ENCODE data around the gene METTL26. TPM values are rescaled to one million over a fixed set of nuclear protein-coding genes. Genes with fewer than 3 reads are reported as not detected.

METTL26 gene
- total and polyA plus RNA-seq, 8 donors, result 18.8 to 130 (median 27.2) TPM

DNA sequence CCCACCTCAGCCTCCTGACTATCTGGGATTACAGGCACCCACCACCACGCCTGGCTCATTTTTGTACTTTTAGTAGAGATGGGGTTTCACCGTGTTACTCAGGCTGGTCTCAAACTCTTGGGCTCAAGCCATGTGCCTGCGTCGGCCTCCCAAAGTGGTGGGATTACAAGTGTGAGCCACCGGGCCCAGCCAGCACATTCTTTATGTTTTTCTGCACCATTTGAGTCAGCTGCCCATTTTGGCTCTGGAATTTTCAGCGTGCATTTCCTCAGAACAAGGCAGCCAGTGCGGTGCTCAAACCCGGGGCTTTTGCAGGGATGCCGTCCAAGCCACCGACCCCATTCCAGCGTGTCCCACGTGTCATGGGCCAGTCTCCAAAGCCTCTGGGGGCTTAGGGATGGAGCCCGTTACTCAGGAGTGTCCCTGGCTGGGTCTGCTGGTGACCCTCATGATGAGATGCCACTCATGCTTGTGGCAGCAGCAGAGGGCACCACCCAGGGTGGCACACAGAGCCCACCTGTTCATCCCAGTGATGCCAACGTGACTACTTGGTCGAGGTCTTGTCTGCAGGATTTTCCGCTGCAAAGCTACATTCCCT lies 50.0 kb downstream of the METTL26 start:
- no peaks in the 10 kb centered on the region for H3K36me3 ChIP-seq
- intact Hi-C loops (cut with DNase I), result no loop called here
- FAIRE-seq (no peak), ATAC-seq (no peak), DNase-seq (peak in 3 of 6 donors; percentile 19 to 71 (median 45))
- H3K27ac ChIP-seq, result no peak overlapping the region
- TF ChIP-seq CTCF (IDR thresholded peaks at IDR 0.05), result no peak
- peaks cover 15 to 22% (median 17%) of the 10 kb centered on the region in 3 donors for H3K4me1 ChIP-seq
- no peaks in the 10 kb centered on the region for H3K9me3 ChIP-seq
- H3K4me3 ChIP-seq, result no peak overlapping the region
- no peaks in the 10 kb centered on the region for H3K27me3 ChIP-seq
- WGBS, 2 donors, result 42 to 52% methylated on average over 16 of the region's 16 CpGs

GRCh38 chr16:585351-585750 lies 50.8 kb downstream of the METTL26 start:
- Histone ChIP-seq H3K4me3 (no peak overlapping the region), H3K27ac (no peak overlapping the region), H3K9me3 (no peaks in the 10 kb centered on the region), H3K36me3 (no peaks in the 10 kb centered on the region), H3K4me1 (peaks cover 15 to 28% (median 17%) of the 10 kb centered on the region in 3 donors), H3K27me3 (no peaks in the 10 kb centered on the region)
- intact Hi-C loops (cut with DNase I), result no loop called here
- ATAC-seq, result no peak
- peak in 5 of 6 donors; percentile 38 to 91 (median 73) for DNase-seq
- TF ChIP-seq CTCF (IDR thresholded peaks at IDR 0.05), result no peak
- 6 to 8% methylated on average over 10 of the region's 10 CpGs for WGBS, 2 donors
- FAIRE-seq, result no peak

Other genes starting within 250 kb of the METTL26 start
- 10 to 100 TPM; 11.0 to 32.5 (median 20.8) TPM for gene NME4, start 239.1 kb downstream of the METTL26 start, total RNA-seq
- gene NME4, start 239.1 kb downstream of the METTL26 start, polyA plus RNA-seq, result 10 to 100 TPM; 48.4 to 68.6 TPM
- 10 to 100 TPM in 5 of 6 donors, 1 to 10 TPM in 1; 9.2 to 21.4 (median 15.6) TPM for gene DECR2, start 234.4 kb downstream of the METTL26 start, total RNA-seq
- 10 to 100 TPM; 48.8 to 68.0 TPM for gene DECR2, start 234.4 kb downstream of the METTL26 start, polyA plus RNA-seq
- gene RAB11FIP3, start 210.7 kb downstream of the METTL26 start, total RNA-seq, result 10 to 100 TPM; 22.0 to 41.3 (median 29.7) TPM
- 10 to 100 TPM; 42.4 to 67.4 TPM for gene RAB11FIP3, start 210.7 kb downstream of the METTL26 start, polyA plus RNA-seq
- 10 to 100 TPM; 25.4 to 53.6 (median 37.2) TPM for gene CAPN15, start 108.6 kb downstream of the METTL26 start, total RNA-seq
- 10 to 100 TPM; 48.3 to 75.7 TPM for gene CAPN15, start 108.6 kb downstream of the METTL26 start, polyA plus RNA-seq
- 1 to 10 TPM in 1 of 6 donors, under 1 TPM in 5; 0.09 to 1.0 (median 0.70) TPM for gene PRR35, start 75.9 kb downstream of the METTL26 start, total RNA-seq
- under 1 TPM; 0.38 to 0.72 TPM for gene PRR35, start 75.9 kb downstream of the METTL26 start, polyA plus RNA-seq
- under 1 TPM in 4 of 6 donors, not detected in 2; 0.08 to 0.28 (median 0.14) TPM for gene NHLRC4, start 69.3 kb downstream of the METTL26 start, total RNA-seq
- under 1 TPM; 0.05 to 0.27 TPM for gene NHLRC4, start 69.3 kb downstream of the METTL26 start, polyA plus RNA-seq
- 10 to 100 TPM; 29.7 to 48.4 (median 40.0) TPM for gene PIGQ, start 66.3 kb downstream of the METTL26 start, total RNA-seq
- 100 to 1,000 TPM in 1 of 2 donors, 10 to 100 TPM in 1; 79.5 to 165 TPM for gene PIGQ, start 66.3 kb downstream of the METTL26 start, polyA plus RNA-seq
- 10 to 100 TPM; 19.4 to 42.4 (median 30.6) TPM for gene RAB40C, start 46.2 kb downstream of the METTL26 start, total RNA-seq
- gene RAB40C, start 46.2 kb downstream of the METTL26 start, polyA plus RNA-seq, result 10 to 100 TPM; 47.0 to 71.4 TPM
- 1 to 10 TPM in 3 of 6 donors, under 1 TPM in 3; 0.75 to 2.0 (median 1.2) TPM for gene WFIKKN1, start 5.3 kb downstream of the METTL26 start, total RNA-seq
- 10 to 100 TPM in 1 of 2 donors, 1 to 10 TPM in 1; 2.6 to 13.8 TPM for gene WFIKKN1, start 5.3 kb downstream of the METTL26 start, polyA plus RNA-seq
- gene MCRIP2, start 5.5 kb upstream of the METTL26 start, total RNA-seq, result 10 to 100 TPM; 19.0 to 33.9 (median 21.9) TPM
- 10 to 100 TPM; 65.1 to 89.3 TPM for gene MCRIP2, start 5.5 kb upstream of the METTL26 start, polyA plus RNA-seq
- 10 to 100 TPM; 14.7 to 23.4 (median 19.3) TPM for gene WDR90, start 13.1 kb upstream of the METTL26 start, total RNA-seq
- gene WDR90, start 13.1 kb upstream of the METTL26 start, polyA plus RNA-seq, result 10 to 100 TPM; 85.5 to 91.3 TPM
- 10 to 100 TPM; 33.5 to 66.2 (median 45.6) TPM for gene RHOT2, start 31.8 kb upstream of the METTL26 start, total RNA-seq
- 100 to 1,000 TPM; 260 to 265 TPM for gene RHOT2, start 31.8 kb upstream of the METTL26 start, polyA plus RNA-seq
- gene RHBDL1, start 39.4 kb upstream of the METTL26 start, total RNA-seq, result 1 to 10 TPM in 1 of 6 donors, under 1 TPM in 5; 0.28 to 1.0 (median 0.84) TPM
- 1 to 10 TPM; 2.3 to 5.1 TPM for gene RHBDL1, start 39.4 kb upstream of the METTL26 start, polyA plus RNA-seq
- 10 to 100 TPM; 40.1 to 66.1 (median 56.0) TPM for gene STUB1, start 44.1 kb upstream of the METTL26 start, total RNA-seq
- 100 to 1,000 TPM in 1 of 2 donors, 10 to 100 TPM in 1; 89.5 to 130 TPM for gene STUB1, start 44.1 kb upstream of the METTL26 start, polyA plus RNA-seq
- 10 to 100 TPM; 25.0 to 40.3 (median 30.9) TPM for gene JMJD8, start 48.0 kb upstream of the METTL26 start, total RNA-seq
- 10 to 100 TPM; 47.4 to 50.2 TPM for gene JMJD8, start 48.0 kb upstream of the METTL26 start, polyA plus RNA-seq
- gene WDR24, start 54.1 kb upstream of the METTL26 start, total RNA-seq, result 1 to 10 TPM; 3.5 to 7.5 (median 5.2) TPM
- 1 to 10 TPM; 7.9 to 8.7 TPM for gene WDR24, start 54.1 kb upstream of the METTL26 start, polyA plus RNA-seq
- gene FBXL16, start 69.5 kb upstream of the METTL26 start, total RNA-seq, result 1 to 10 TPM in 4 of 6 donors, under 1 TPM in 2; 0.60 to 2.8 (median 1.7) TPM
- 10 to 100 TPM in 1 of 2 donors, 1 to 10 TPM in 1; 4.8 to 17.7 TPM for gene FBXL16, start 69.5 kb upstream of the METTL26 start, polyA plus RNA-seq
- gene METRN, start 78.8 kb upstream of the METTL26 start, total RNA-seq, result 10 to 100 TPM; 27.6 to 44.9 (median 37.7) TPM
- 10 to 100 TPM; 74.2 to 82.0 TPM for gene METRN, start 78.8 kb upstream of the METTL26 start, polyA plus RNA-seq
- 10 to 100 TPM; 12.2 to 25.5 (median 20.1) TPM for gene ANTKMT, start 84.8 kb upstream of the METTL26 start, total RNA-seq
- 10 to 100 TPM; 35.2 to 41.7 TPM for gene ANTKMT, start 84.8 kb upstream of the METTL26 start, polyA plus RNA-seq
- gene CCDC78, start 90.1 kb upstream of the METTL26 start, total RNA-seq, result under 1 TPM; 0.16 to 0.95 (median 0.25) TPM
- gene CCDC78, start 90.1 kb upstream of the METTL26 start, polyA plus RNA-seq, result 1 to 10 TPM; 2.1 to 7.7 TPM
- gene HAGHL, start 90.8 kb upstream of the METTL26 start, total RNA-seq, result 1 to 10 TPM in 4 of 6 donors, under 1 TPM in 2; 0.47 to 4.6 (median 1.1) TPM
- 10 to 100 TPM in 1 of 2 donors, 1 to 10 TPM in 1; 6.4 to 17.5 TPM for gene HAGHL, start 90.8 kb upstream of the METTL26 start, polyA plus RNA-seq
- 10 to 100 TPM; 11.1 to 25.4 (median 14.1) TPM for gene CIAO3, start 104.7 kb upstream of the METTL26 start, total RNA-seq
- gene CIAO3, start 104.7 kb upstream of the METTL26 start, polyA plus RNA-seq, result 10 to 100 TPM; 40.2 to 72.9 TPM
- gene MSLN, start 124.4 kb upstream of the METTL26 start, total RNA-seq, result 1 to 10 TPM in 2 of 6 donors, under 1 TPM in 3, not detected in 1; 0.35 to 2.4 (median 0.90) TPM
- 1 to 10 TPM in 1 of 2 donors, under 1 TPM in 1; 0.96 to 4.6 TPM for gene MSLN, start 124.4 kb upstream of the METTL26 start, polyA plus RNA-seq
- 10 to 100 TPM in 2 of 6 donors, 1 to 10 TPM in 4; 6.2 to 11.1 (median 8.6) TPM for gene RPUSD1, start 152.1 kb upstream of the METTL26 start, total RNA-seq
- gene RPUSD1, start 152.1 kb upstream of the METTL26 start, polyA plus RNA-seq, result 10 to 100 TPM; 17.7 to 21.1 TPM
- gene CHTF18, start 152.3 kb upstream of the METTL26 start, total RNA-seq, result 10 to 100 TPM in 1 of 6 donors, 1 to 10 TPM in 5; 5.4 to 11.0 (median 6.5) TPM
- 10 to 100 TPM; 30.4 to 61.6 TPM for gene CHTF18, start 152.3 kb upstream of the METTL26 start, polyA plus RNA-seq
- gene GNG13, start 164.4 kb upstream of the METTL26 start, total RNA-seq, result not detected
- not detected for gene GNG13, start 164.4 kb upstream of the METTL26 start, polyA plus RNA-seq